GF-D8 (cell line): ENCODE data around the gene RXRA.

ENCODE experiments used
- DNase-seq: peaks from one replicate; lab custom pipeline; 2025; lab: John Stamatoyannopoulos, UW

RXRA gene

GRCh38 chr9:134435550-134436378 lies 109.5 kb downstream of the RXRA start:
- no peak for DNase-seq

GRCh38 chr9:134436379-134436762 lies 110.1 kb downstream of the RXRA start:
- DNase-seq: no peak

- DNase-seq: no peak
Observed at GRCh38 chr9:134436911-134437310, 110.7 kb downstream of the RXRA start.

- DNase-seq: no peak
Observed at GRCh38 chr9:134437403-134438194, 111.3 kb downstream of the RXRA start.

- no peak for DNase-seq
Observed at GRCh38 chr9:134438195-134438788, 112.0 kb downstream of the RXRA start.

GRCh38 chr9:134439368-134439784 lies 113.1 kb downstream of the RXRA start:
- DNase-seq: no peak

GRCh38 chr9:134440636-134441226 lies 114.5 kb downstream of the RXRA start:
- no peak for DNase-seq

GRCh38 chr9:134441227-134442084 lies 115.2 kb downstream of the RXRA start:
- no peak for DNase-seq

- no peak for DNase-seq
Observed at GRCh38 chr9:134442085-134442474, 115.8 kb downstream of the RXRA start.

- no peak for DNase-seq
Observed at GRCh38 chr9:134442486-134443173, 116.4 kb downstream of the RXRA start.

- peak; percentile 68 for DNase-seq
Observed at GRCh38 chr9:134443174-134444037, 117.2 kb downstream of the RXRA start.

- no peak for DNase-seq
Observed at GRCh38 chr9:134444038-134444315, 117.7 kb downstream of the RXRA start.

GRCh38 chr9:134445000-134445399 lies 118.7 kb downstream of the RXRA start:
- no peak for DNase-seq

- DNase-seq: peak; percentile 39
Observed at GRCh38 chr9:134449180-134449916, 123.1 kb downstream of the RXRA start.

GRCh38 chr9:134451700-134452458 lies 125.6 kb downstream of the RXRA start:
- DNase-seq: no peak

- no peak for DNase-seq
Observed at GRCh38 chr9:134452728-134453127, 126.5 kb downstream of the RXRA start.

- DNase-seq: no peak
Observed at GRCh38 chr9:134453776-134454475, 127.7 kb downstream of the RXRA start.

GRCh38 chr9:134454476-134454857 lies 128.2 kb downstream of the RXRA start:
- no peak for DNase-seq
